ENCODE data around the gene WNT7B. TPM values are rescaled to one million over a fixed set of nuclear protein-coding genes. Genes with fewer than 3 reads are reported as not detected.

Gene WNT7B
- total and polyA plus RNA-seq, 10 donors = not detected

- H3K9me3 ChIP-seq = peaks cover 0 to 12% (median 4%) of the 10 kb centered on the region in 8 donors
- no peak overlapping the region for H3K27ac ChIP-seq
- no peaks in the 10 kb centered on the region for H3K36me3 ChIP-seq
- no peak overlapping the region for H3K4me3 ChIP-seq
- 27 to 61% (median 50%) methylated on average over 14 to 35 of the region's 35 CpGs for WGBS, 5 donors
- peaks cover 0 to 45% (median 9%) of the 10 kb centered on the region in 7 donors for H3K27me3 ChIP-seq (replicated peaks in 1 of 7)
- no peak for DNase-seq
- intact Hi-C loops (cut with DNase I; ENCODE audit: low total_unique reads) = no loop called here
- no peak for TF ChIP-seq POLR2A (IDR thresholded peaks at IDR 0.05)
- peaks cover 0 to 10% (median 0%) of the 10 kb centered on the region in 6 donors for H3K4me1 ChIP-seq
Observed at GRCh38 chr22:45918459-45919370, 58.2 kb downstream of the WNT7B start.

DNA sequence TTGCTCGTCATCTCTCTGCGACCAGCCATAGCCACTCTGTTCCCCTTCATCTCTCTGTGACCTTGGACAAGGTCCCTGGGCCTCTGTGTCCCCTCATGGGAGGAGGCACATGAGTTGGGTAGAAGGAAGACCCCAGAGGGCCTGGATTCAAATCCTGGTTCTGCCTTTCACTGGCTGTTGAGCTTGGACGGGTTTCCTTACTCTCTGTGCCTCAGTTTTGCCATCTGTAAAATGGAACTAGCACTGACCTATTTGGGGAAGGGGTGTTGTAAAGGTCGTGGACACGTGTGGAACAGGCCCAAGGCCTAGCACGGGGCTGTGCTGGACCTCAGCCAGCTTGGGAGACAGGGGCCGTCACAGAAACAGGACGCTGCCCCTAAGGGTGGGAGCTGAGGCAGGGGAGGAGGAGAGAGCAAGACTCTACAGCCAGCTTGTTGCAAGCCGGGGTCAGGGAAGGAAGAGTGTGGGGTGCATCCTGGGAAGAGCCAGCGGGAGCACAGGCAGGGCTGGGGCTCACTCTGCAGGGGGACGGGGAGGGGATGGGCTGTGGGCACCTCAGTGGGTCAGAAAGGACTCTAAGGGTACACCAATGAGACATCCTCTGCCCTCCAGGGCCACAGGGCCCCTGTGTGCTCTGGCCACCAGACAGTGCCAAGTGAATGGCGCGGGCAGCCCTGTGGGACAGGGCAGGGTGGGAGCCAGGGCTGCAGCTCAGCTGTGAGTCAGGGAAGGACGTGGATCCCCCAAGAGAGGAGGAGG lies 59.1 kb downstream of the WNT7B start:
- no peak for DNase-seq
- peaks cover 0 to 50% (median 6%) of the 10 kb centered on the region in 7 donors for H3K27me3 ChIP-seq (replicated peaks in 1 of 7)
- 65 to 73% (median 69%) methylated on average over 13 to 14 of the region's 14 CpGs for WGBS, 5 donors
- peaks cover 0 to 12% (median 4%) of the 10 kb centered on the region in 8 donors for H3K9me3 ChIP-seq
- H3K4me1 ChIP-seq = peaks cover 0 to 10% (median 0%) of the 10 kb centered on the region in 6 donors
- no peaks in the 10 kb centered on the region for H3K36me3 ChIP-seq
- intact Hi-C loops (cut with DNase I; ENCODE audit: low total_unique reads) = no loop called here
- no peak overlapping the region for H3K27ac ChIP-seq
- no peak overlapping the region for H3K4me3 ChIP-seq
- TF ChIP-seq POLR2A (IDR thresholded peaks at IDR 0.05) (no peak), CTCF (IDR thresholded peaks at IDR 0.05 in 8 of 11, conservative IDR thresholded peaks at IDR 0.05 in 3 of 11) (no peak), POLR2AphosphoS5 (IDR thresholded peaks at IDR 0.05) (no peak)

DNA sequence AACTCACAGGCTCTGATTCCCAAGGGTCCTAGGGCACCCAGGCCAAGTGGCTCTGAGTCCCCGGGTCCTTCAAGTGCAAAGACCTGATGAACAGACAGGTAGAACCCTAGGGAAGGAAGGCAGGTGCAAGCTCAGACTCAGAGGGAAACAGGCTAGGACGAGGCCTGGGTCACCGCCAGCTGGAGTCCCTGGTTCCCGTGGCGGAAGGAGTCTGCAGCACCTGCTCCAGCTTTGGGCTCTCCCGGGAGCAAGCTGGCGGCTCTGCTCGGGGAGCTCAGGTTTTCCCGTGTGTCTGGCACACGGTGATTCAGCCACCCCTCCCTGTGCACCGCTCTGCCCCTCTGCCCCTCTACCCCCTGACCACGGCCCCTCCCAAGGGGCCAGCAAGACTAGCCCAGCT lies 59.8 kb downstream of the WNT7B start:
- Histone ChIP-seq H3K9me3 (peaks cover 0 to 12% (median 4%) of the 10 kb centered on the region in 8 donors), H3K36me3 (no peaks in the 10 kb centered on the region), H3K4me3 (no peak overlapping the region), H3K27me3 (replicated peaks in 1 of 7) (peaks cover 0 to 50% (median 3%) of the 10 kb centered on the region in 7 donors), H3K27ac (no peak overlapping the region), H3K4me1 (peaks cover 0 to 10% (median 0%) of the 10 kb centered on the region in 6 donors)
- 69 to 82% (median 75%) methylated on average over 8 to 12 of the region's 12 CpGs for WGBS, 5 donors
- no peak for TF ChIP-seq POLR2AphosphoS5 (IDR thresholded peaks at IDR 0.05)
- no peak for TF ChIP-seq CTCF (IDR thresholded peaks at IDR 0.05 in 8 of 11, conservative IDR thresholded peaks at IDR 0.05 in 3 of 11)
- no peak for TF ChIP-seq POLR2A (IDR thresholded peaks at IDR 0.05)
- intact Hi-C loops (cut with DNase I; ENCODE audit: low total_unique reads) = no loop called here
- DNase-seq = no peak

DNA sequence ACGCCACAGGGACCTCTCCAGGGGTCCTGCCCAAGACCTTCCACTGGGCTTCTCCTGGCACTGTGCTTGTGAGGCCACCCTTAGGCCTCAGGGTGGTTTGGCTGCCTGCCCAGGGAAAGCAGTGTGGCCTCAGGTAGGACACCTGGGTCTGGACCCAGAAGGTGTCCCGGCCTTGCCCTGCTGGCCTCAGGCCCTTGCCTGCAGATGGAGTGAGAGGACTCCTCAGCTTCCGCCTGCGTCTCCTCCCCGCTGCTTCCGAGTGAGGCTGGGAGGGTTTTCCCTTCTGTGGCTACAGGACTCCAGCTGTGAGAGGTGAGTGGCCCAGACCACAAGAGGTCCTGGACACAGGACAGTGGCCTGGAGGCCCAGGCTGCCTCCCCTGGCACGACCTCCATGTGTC lies 60.4 kb downstream of the WNT7B start:
- peaks cover 0 to 12% (median 4%) of the 10 kb centered on the region in 8 donors for H3K9me3 ChIP-seq
- WGBS, 5 donors = 66 to 80% (median 78%) methylated on average over 4 to 7 of the region's 7 CpGs
- DNase-seq = no peak
- peaks cover 0 to 53% (median 3%) of the 10 kb centered on the region in 7 donors for H3K27me3 ChIP-seq (replicated peaks in 1 of 7)
- H3K4me1 ChIP-seq = peaks cover 0 to 10% (median 0%) of the 10 kb centered on the region in 6 donors
- H3K27ac ChIP-seq = no peak overlapping the region
- intact Hi-C loops (cut with DNase I; ENCODE audit: low total_unique reads) = no loop called here
- no peak overlapping the region for H3K4me3 ChIP-seq
- no peaks in the 10 kb centered on the region for H3K36me3 ChIP-seq
- no peak for TF ChIP-seq CTCF (IDR thresholded peaks at IDR 0.05 in 8 of 11, conservative IDR thresholded peaks at IDR 0.05 in 3 of 11)
- TF ChIP-seq POLR2AphosphoS5 (IDR thresholded peaks at IDR 0.05) = no peak
- TF ChIP-seq POLR2A (IDR thresholded peaks at IDR 0.05) = no peak

All from spleen (tissue), 11 donors.